ENCODE results near the gene CCDC185.

The CCDC185 gene

GRCh38 chr1:223393275-223394214 lies at the start of gene CCDC185:
Gene CCDC185 (plus strand): TSS chr1:223393415. CDS start chr1:223393476, 61 bp downstream.
- DNase-seq (ENCODE audit: low spot score): no peak

DNA sequence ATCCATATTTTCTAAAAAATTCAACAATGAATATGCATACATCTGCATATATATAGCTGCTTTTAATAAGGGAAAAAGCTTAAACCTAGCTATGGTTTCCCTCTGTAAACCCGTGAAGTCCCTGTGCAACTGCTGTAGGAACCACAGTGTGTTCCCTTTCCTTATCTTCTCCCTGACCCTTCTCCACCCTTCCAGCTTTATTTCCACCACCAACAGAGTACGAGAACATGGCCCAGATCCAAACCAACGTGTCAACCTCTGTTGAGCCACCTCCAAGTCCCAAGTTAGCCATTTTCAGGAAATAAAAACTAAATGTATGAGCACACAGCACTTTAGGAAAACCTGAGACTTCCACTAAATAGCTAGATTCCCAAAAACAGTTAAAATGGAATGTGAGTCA lies 49.5 kb upstream of the CCDC185 start:
- DNase-seq (ENCODE audit: low spot score): no peak

DNA sequence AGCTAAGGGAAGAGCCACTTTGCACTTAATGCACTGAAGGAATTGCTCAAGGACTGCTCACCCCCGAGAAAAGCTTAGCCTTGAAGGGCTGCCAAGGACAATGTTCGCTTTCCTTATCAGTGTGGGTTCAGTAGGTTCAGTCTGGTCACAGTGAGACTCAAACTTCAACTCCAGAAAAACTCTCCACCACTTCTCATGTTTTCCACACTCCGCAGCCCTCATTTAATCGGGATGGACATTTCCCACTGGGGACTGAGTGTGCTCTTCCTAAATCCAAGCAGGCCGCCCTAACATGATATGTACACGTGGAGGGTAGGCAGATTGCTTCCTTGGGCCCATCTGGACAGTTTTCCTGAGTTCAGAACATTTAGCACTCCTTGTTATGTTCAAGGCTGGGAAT lies 48.7 kb upstream of the CCDC185 start:
- no peak for DNase-seq (ENCODE audit: low spot score)

GRCh38 chr1:223345720-223346119 lies 47.5 kb upstream of the CCDC185 start:
- no peak for DNase-seq (ENCODE audit: low spot score)

DNA sequence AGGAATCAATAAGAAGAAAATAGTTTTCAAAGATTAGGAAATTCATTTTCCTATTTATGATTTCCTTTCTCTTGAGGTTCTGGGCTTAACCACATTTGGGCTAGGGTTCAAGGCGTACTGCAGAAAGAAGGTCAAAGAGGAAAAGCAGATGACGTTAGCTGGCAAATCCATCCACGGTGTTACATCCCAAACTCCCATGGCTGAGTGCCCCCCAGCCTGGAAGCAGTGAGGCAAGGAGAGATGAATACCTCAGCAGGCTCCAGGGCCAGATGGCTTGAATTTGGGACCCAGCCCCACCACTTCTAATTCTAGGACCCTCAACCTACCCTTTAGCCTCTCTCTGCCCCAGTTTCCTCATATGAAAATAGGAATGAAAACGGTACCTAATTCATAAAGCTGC lies 46.9 kb upstream of the CCDC185 start:
- no peak for DNase-seq (ENCODE audit: low spot score)

DNA sequence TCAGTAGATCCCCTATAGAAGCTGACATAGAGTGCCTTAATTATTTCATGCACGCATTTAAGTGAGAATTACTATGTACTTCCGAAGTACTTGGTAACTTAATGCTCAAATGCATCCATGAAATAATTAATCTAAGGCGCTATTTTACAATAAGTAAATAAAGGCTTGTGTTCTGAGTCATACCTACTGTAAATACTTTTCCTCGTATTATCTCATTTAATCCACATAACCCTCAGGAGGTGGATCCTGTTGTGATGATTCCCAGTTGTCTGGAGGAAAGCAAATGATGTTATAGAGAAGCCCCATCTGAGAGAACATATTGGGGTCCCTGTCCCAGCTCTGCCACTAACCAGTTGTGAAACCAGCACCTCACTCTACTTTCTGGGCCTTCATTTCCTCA lies 45.6 kb upstream of the CCDC185 start:
- no peak for DNase-seq (ENCODE audit: low spot score)

DNA sequence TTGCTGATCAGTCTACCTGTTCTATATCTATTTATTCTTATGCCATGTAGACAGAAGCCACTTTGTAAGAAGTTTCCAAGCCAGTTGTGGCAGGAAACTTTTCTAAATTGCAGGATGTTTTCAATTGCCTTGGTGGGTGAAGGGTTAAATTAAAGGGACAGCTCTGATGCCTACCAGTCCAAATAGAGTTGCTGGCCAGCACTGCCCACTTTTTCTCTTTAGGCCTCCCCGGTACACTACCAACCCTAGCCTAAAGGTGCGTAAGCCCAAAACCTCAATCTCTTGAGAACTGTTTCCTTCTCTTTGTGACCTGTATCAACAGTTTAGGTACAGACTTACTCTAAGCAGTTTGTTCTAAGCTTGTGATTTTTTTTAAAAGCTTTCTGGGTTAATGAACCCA lies 44.8 kb upstream of the CCDC185 start:
- no peak for DNase-seq (ENCODE audit: low spot score)

- DNase-seq (ENCODE audit: low spot score): no peak
Measured at GRCh38 chr1:223349241-223349640, 44.0 kb upstream of the CCDC185 start.

DNA sequence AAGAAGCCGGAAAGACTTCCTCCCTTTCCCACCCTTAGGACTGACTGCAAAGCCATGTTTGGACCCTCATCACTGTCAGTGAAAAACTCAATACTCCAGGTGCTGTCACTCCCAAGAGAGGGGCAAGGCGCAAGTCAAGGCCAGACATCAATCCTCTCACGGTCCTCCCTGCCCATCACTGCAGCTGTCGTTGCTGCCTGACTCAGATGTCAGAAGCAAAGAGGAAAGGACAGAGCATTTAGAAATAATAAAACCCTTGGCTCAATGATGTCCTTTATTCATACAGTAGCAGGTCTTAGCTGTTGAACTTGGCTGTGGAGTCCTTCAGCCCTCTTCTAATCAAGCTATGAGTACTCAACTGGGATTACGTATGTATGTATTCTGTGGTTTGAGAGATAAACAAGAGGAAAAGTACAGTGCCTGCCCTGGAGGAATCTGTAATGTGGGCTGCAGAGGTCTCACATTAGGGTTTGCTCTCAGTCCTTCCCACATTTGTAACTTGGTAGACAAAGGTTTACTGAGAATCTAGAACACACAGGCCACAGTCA lies 42.8 kb upstream of the CCDC185 start:
- DNase-seq (ENCODE audit: low spot score): no peak

DNA sequence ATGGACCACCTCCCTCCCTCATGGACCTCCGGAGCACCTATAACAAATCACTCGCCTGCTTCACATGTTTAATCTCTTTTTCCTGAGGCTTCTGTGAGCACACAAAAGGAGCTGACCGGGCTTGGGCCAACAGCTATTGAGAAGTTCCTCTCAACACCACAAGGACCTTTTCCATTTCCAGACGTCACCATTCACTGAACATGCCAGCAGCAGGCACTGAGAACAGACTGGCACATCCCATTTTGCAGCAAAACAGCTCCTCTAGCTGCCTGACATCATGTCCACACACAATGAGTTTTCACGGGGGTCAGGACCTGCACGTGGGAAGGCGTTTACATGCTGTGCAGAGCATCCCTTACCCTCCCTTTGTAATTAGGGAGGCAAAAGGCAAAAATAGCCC lies 40.3 kb upstream of the CCDC185 start:
- no peak for DNase-seq (ENCODE audit: low spot score)

DNA sequence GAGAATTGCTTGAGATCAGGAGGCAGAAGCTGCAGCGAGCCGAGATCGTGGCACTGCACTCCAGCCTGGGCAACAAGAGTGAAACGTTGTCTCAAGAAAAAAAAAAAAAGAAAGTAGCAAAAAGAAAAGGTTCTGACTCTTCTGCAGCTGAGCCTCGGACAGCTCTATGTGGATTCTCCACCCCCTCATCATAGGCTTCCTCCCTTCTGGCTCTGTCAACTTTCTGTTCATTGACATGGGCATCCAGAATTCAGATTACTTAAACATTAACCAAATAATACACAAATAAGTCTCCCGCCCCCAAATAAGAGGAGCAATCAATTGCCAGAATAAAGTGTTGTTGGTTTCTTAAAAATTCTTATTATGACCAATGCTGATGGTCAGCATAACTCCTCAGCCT lies 39.3 kb upstream of the CCDC185 start:
- DNase-seq (ENCODE audit: low spot score): no peak

- DNase-seq (ENCODE audit: low spot score): no peak
Measured at GRCh38 chr1:223355699-223356098, 37.5 kb upstream of the CCDC185 start.

DNA sequence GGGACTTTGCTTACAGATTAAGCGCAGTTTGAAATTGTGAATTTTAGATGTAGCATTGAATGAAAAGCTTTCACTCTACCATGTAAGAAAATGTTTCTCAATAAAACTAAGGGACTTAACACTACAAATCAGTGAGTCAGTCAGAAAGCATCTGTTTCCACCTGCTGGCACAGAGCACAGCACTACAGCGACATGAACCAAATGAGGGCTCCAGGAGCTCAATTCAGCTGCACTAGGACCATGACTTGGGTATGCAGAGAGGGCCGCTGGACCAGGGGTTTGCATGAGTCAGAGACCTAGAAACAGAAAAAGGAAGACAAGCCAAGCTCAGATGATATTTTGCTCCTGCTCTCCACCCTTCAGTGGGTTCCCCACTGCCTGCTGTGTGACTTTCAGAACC lies 34.4 kb upstream of the CCDC185 start:
- no peak for DNase-seq (ENCODE audit: low spot score)

GRCh38 chr1:223363057-223363855 lies 30.0 kb upstream of the CCDC185 start:
- peak; percentile 31 for DNase-seq (ENCODE audit: low spot score)

DNA sequence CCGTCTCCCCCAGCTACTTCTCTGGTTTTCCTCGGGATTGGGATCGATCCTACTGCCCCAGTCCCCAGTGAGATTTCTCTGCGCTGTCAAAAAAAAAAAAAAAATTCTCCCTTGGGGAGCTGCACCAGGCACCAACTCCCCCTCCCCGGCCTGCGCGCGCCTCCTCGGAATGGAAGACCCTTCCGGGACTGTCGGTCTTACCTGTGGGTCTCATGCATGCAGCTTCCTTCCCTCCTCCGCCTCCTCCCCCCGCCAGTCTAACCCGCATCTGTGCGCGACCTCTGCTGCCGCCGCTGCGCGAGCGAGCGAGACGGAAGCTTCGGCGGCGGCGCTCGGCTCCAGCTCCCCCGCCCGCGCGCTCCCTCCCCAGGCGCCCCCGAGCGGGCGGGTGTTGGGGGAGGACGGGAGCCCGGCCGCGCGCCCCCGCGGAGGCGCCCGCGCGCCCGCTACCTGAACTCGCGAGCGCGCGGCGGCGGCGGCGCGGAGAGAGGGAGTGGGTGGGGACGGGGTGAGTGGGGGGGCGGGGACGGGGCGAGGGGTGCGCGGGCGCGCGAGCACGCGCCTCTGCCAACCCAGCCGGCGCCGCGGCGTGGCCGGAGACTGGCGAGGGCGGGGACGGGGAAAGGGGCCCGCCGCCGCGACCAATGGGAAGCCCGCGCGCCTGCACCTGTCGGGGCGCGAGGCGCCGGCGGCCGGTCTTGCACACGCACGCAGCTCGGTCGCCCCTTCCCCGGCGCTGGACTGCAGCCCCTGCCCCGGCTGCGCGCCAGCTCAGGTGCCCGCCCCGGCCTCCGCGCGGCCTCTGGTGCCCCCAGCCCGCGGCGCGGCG lies 29.1 kb upstream of the CCDC185 start, which contains the start of gene SUSD4:
Gene SUSD4 (minus strand): TSS at position 321 of the 829 bp plus-strand sequence. CDS start 751 bp downstream, outside the sequence.
- peak; percentile 53 for DNase-seq (ENCODE audit: low spot score)

- DNase-seq (ENCODE audit: low spot score): peak; percentile 63
Measured at GRCh38 chr1:223364685-223365382, 28.4 kb upstream of the CCDC185 start.

DNA sequence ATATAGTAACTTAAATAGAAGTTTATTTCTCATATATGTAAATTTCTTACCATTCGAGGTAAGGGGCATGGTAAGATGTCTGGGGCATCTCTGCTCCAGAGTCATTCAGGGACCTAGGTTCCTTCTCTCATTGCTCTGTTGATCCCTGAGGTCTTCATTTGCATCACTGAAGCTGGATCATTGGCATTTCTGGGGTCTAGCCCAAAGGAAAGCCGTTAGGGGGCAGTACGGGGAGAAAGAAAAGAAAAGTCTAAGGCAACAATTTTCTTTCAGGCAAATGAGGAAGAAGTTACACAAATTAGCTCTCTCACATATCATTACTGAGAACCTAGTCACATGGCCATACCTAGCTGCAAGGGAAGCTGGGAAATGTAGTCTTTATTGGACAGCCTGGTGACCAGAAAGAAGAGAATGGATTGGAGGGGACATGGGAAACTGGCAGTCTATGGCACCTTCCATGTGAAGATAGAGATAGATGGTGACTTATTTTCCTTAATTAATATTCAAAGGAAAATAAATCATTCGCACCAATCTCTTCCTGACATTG lies 19.1 kb upstream of the CCDC185 start:
- no peak for DNase-seq (ENCODE audit: low spot score)

GRCh38 chr1:223378754-223379153 lies 14.5 kb upstream of the CCDC185 start:
- DNase-seq (ENCODE audit: low spot score): peak; percentile 20

DNA sequence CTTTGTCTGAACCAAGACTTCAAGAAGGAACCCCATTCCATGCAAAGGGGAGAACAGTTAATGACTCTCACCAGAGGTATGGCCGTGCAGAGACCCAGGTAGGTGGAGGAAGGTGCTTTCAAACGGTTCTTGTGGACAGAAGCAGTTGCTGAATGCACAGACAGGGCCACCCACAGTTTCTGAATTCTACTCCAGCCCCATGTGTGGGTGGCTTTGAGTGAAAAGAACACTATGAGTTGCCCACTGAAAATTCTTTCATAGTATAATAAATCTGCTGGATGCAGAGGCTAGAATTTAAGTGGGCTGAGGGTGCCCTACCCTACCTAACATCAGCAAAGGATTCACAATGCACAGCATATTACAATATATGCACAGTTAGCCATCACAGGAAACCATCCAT lies 7.2 kb upstream of the CCDC185 start:
- DNase-seq (ENCODE audit: low spot score): no peak

- no peak for DNase-seq (ENCODE audit: low spot score)
Measured at GRCh38 chr1:223390618-223391017, 2.6 kb upstream of the CCDC185 start.

DNA sequence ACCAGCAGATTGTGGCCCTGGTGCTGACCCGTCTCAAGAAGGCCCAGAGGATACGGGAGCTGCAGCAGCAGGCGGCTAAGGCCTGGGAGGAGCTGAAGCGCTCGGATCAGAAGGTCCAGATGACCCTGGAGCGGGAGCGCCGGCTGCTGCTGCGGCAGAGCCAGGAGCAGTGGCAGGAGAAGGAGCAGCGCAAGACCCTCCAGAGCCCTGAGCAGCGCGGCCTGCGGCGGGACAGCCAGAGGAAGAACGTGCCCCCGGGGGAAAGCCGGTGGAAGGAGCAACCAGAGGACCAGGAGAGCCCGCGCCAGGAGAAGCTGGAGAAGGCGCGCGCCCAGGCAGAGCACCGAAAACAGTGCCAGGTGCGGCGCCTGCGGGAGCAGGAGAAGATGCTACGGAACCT lies 1.0 kb downstream of the CCDC185 start:
- no peak for DNase-seq (ENCODE audit: low spot score)
